H1 (cell line): ENCODE measurements around the gene EPYC.

Experiments used
- BCL11A ChIP-seq, 2 experiments: IDR thresholded peaks; one replicate each; pipeline ENCODE4 v1.6.1; 2011; ENCODE audit warnings: low read depth in 2 of 2, low read length in 2 of 2, mild to moderate bottlenecking in 2 of 2
- CHD2 ChIP-seq: IDR thresholded peaks from 2 replicates; pipeline ENCODE4 v1.6.1; 2012; ENCODE audit warnings: low read length, improper control_type of control experiment
- EZH2 ChIP-seq: fragments of 200-600 bp; sonication (generic); IDR thresholded peaks from 2 replicates; pipeline ENCODE4 v1.7.1; 2012; ENCODE audit warnings: low read depth, mild to moderate bottlenecking, moderate library complexity, low read length, inconsistent platforms; ENCODE audit not compliant: severe bottlenecking
- JUND ChIP-seq: IDR thresholded peaks from 2 replicates; pipeline ENCODE4 v1.6.1; 2011; ENCODE audit warnings: mild to moderate bottlenecking, improper control_type of control experiment, low read length
- MAFK ChIP-seq: IDR thresholded peaks from 2 replicates; pipeline ENCODE4 v1.6.1; 2012; ENCODE audit warnings: low read depth, mild to moderate bottlenecking, improper control_type of control experiment, low read length
- POLR2A ChIP-seq, 2 experiments: IDR thresholded peaks; 1 replicate in 1 of 2; 2 replicates in 1 of 2; pipeline ENCODE4 v1.6.1; 2011; ENCODE audit warnings: low read depth in 2 of 2, low read length in 2 of 2, mild to moderate bottlenecking in 2 of 2; ENCODE audit errors: control extremely low read depth in 1 of 2
- RAD21 ChIP-seq, 2 experiments: IDR thresholded peaks in 1 of 2; conservative IDR thresholded peaks in 1 of 2; 2 replicates each; pipeline ENCODE4 v1.6.1; 2011; ENCODE audit warnings: low read depth in 2 of 2, low read length in 2 of 2, improper control_type of control experiment in 1 of 2, inconsistent platforms in 1 of 2, mild to moderate bottlenecking in 1 of 2, moderate library complexity in 1 of 2
- SP2 ChIP-seq: IDR thresholded peaks from 2 replicates; pipeline ENCODE4 v1.6.1; 2012; ENCODE audit warnings: mild to moderate bottlenecking, low read length, inconsistent platforms
- TAF1 ChIP-seq: IDR thresholded peaks from 2 replicates; pipeline ENCODE4 v1.6.1; 2011; ENCODE audit warnings: mild to moderate bottlenecking, low read depth, low read length
- TBP ChIP-seq: IDR thresholded peaks from 2 replicates; pipeline ENCODE4 v1.6.1; 2011; ENCODE audit warnings: low read depth, low read length, improper control_type of control experiment
- TF ChIP-seq, protein P1 (sequence below), 3 experiments: IDR thresholded peaks; 1 replicate in 2 of 3; 2 replicates in 1 of 3; pipeline versions ENCODE4 v1.5.1 to v1.6.1; 2011; ENCODE audit warnings: low read length in 3 of 3, mild to moderate bottlenecking in 3 of 3, inconsistent platforms in 2 of 3, low read depth in 1 of 3, moderate library complexity in 1 of 3; ENCODE audit not compliant: insufficient read depth in 1 of 3; ENCODE audit errors: control extremely low read depth in 1 of 3
- TF ChIP-seq, protein P2 (sequence below): IDR thresholded peaks from 2 replicates; pipeline ENCODE4 v1.6.1; 2012; ENCODE audit warnings: low read length, inconsistent platforms

DNA sequence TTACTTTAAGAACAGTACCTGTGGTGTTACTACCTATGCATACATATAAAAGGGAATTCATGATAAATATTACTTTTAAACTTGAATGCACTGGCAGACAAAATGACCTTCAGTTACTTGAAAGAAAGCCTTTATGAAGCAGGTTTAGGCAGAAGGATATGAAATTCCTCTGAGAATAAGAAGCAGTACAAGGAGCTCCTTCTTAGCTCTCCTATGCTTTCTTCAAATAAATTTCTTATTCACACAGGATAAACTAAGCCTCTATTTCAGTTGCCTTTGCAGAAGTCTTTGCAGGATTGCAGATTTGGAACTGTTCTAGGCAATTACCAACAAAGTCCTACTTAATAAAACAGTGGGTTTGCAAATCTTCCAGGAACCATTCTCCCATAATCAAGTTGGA, 1.0 kb downstream of the EPYC start:
- TF ChIP-seq TBP (no peak), TAF1 (no peak), CHD2 (no peak), POLR2A (IDR thresholded peaks at IDR 0.05; ENCODE audit: control extremely low read depth in 1 of 2, low read depth in 2 of 2, low read length in 2 of 2) (no peak), BCL11A (IDR thresholded peaks at IDR 0.05; ENCODE audit: low read depth in 2 of 2, low read length in 2 of 2) (no peak), JUND (no peak), RAD21 (IDR thresholded peaks at IDR 0.05 in 1 of 2, conservative IDR thresholded peaks at IDR 0.05 in 1 of 2; ENCODE audit: low read depth in 2 of 2, low read length in 2 of 2) (no peak), EZH2 (no peak), SP2 (no peak), MAFK (no peak)
- TF ChIP-seq, protein P1, sequence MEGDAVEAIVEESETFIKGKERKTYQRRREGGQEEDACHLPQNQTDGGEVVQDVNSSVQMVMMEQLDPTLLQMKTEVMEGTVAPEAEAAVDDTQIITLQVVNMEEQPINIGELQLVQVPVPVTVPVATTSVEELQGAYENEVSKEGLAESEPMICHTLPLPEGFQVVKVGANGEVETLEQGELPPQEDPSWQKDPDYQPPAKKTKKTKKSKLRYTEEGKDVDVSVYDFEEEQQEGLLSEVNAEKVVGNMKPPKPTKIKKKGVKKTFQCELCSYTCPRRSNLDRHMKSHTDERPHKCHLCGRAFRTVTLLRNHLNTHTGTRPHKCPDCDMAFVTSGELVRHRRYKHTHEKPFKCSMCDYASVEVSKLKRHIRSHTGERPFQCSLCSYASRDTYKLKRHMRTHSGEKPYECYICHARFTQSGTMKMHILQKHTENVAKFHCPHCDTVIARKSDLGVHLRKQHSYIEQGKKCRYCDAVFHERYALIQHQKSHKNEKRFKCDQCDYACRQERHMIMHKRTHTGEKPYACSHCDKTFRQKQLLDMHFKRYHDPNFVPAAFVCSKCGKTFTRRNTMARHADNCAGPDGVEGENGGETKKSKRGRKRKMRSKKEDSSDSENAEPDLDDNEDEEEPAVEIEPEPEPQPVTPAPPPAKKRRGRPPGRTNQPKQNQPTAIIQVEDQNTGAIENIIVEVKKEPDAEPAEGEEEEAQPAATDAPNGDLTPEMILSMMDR (IDR thresholded peaks at IDR 0.05; ENCODE audit: control extremely low read depth in 1 of 3, insufficient read depth in 1 of 3, low read depth in 1 of 3, low read length in 3 of 3): no peak
- TF ChIP-seq, protein P2, sequence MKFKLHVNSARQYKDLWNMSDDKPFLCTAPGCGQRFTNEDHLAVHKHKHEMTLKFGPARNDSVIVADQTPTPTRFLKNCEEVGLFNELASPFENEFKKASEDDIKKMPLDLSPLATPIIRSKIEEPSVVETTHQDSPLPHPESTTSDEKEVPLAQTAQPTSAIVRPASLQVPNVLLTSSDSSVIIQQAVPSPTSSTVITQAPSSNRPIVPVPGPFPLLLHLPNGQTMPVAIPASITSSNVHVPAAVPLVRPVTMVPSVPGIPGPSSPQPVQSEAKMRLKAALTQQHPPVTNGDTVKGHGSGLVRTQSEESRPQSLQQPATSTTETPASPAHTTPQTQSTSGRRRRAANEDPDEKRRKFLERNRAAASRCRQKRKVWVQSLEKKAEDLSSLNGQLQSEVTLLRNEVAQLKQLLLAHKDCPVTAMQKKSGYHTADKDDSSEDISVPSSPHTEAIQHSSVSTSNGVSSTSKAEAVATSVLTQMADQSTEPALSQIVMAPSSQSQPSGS: no peak
